Ascending aorta (tissue), 2 donors: ENCODE data around the gene MEGF11. TPM values are rescaled to one million over a fixed set of nuclear protein-coding genes. Genes with fewer than 3 reads are reported as not detected.

ENCODE experiments used
- DNase-seq, 2 donors: peaks; one replicate each; pipeline ENCODE4 v3.0.0-alpha.2; 2019; ENCODE audit warnings: low spot score in 2 of 2
- H3K27ac ChIP-seq, 2 donors: fragments of 200-600 bp; sonication (generic); one replicate each; pipeline ENCODE4 v1.5.1; 2016 to 2017; ENCODE audit warnings: mild to moderate bottlenecking in 1 of 2
- H3K27me3 ChIP-seq: fragments of 200-600 bp; sonication (generic); one replicate; pipeline ENCODE4 v1.5.1; 2017
- H3K36me3 ChIP-seq, 2 donors: fragments of 200-600 bp; sonication (generic); one replicate each; pipeline ENCODE4 v1.5.1; 2016
- H3K4me1 ChIP-seq, 2 donors: fragments of 200-600 bp; sonication (generic); one replicate each; pipeline ENCODE4 v1.5.1; 2016 to 2017; ENCODE audit warnings: mild to moderate bottlenecking in 1 of 2
- H3K4me3 ChIP-seq, 2 donors: fragments of 200-600 bp; sonication (generic); one replicate each; pipeline ENCODE4 v1.5.1; 2016 to 2017; ENCODE audit warnings: mild to moderate bottlenecking in 1 of 2
- H3K9me3 ChIP-seq, 2 donors: fragments of 200-600 bp; sonication (generic); one replicate each; pipeline ENCODE4 v1.5.1; 2016
- intact Hi-C: fragments of 100-400 bp; cut with DNase I; formaldehyde crosslinking; loops from one replicate; pipeline ENCODE4 v1.15.1; 2023
- total RNA-seq: library from RNA; depleted of rRNA; stranded (reverse); fragments of >200 nt; gene quantifications from one replicate; pipeline ENCODE4 v1.1.0, GENCODE V29; 2016
- TF ChIP-seq, protein P1 (sequence below), 3 experiments: fragments of 200-600 bp in 2 of 3; fragments of 450-650 bp in 1 of 3; sonication (generic) in 2 of 3; IDR thresholded peaks; one replicate each; pipeline ENCODE4 v1.5.1; 2016 to 2019; ENCODE audit warnings: antibody characterized with exemption in 3 of 3, mild to moderate bottlenecking in 1 of 3, moderate library complexity in 1 of 3

MEGF11 gene
- total RNA-seq, 1 donor from 2014 or later = not detected

DNA sequence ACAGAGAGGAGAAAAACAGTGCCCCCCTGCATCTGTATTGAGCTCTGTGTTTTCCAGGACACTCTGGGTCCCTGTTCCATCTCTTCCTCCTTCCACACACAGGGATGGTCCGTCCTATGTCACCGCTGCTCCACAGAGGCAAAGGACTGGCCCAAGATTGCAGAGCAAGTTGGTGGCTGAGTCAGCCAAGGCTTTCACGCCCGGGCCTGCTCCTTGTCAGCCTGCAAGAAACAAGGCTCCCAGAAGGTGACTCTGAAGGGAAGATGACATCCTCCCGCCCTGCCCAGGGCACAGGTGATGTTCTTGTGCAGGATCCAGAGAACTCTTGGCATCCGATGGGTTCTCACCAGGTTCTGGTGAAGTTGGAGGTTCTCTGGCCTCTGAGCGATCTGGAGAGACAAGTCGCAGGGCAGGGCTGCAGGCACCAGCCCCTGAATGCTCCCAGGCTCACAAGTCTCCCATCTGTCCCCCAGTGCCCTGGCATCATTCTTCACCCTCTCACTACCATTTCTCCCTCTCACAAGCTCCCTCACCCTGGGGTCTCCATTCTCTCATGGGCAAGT lies 138.6 kb downstream of the MEGF11 start:
- TF ChIP-seq, protein P1, sequence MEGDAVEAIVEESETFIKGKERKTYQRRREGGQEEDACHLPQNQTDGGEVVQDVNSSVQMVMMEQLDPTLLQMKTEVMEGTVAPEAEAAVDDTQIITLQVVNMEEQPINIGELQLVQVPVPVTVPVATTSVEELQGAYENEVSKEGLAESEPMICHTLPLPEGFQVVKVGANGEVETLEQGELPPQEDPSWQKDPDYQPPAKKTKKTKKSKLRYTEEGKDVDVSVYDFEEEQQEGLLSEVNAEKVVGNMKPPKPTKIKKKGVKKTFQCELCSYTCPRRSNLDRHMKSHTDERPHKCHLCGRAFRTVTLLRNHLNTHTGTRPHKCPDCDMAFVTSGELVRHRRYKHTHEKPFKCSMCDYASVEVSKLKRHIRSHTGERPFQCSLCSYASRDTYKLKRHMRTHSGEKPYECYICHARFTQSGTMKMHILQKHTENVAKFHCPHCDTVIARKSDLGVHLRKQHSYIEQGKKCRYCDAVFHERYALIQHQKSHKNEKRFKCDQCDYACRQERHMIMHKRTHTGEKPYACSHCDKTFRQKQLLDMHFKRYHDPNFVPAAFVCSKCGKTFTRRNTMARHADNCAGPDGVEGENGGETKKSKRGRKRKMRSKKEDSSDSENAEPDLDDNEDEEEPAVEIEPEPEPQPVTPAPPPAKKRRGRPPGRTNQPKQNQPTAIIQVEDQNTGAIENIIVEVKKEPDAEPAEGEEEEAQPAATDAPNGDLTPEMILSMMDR (IDR thresholded peaks at IDR 0.05) = no peak
- Histone ChIP-seq H3K9me3 (no peaks in the 10 kb centered on the region), H3K4me1 (no peaks in the 10 kb centered on the region), H3K36me3 (no peaks in the 10 kb centered on the region), H3K27me3 (no peaks in the 10 kb centered on the region), H3K4me3 (no peak overlapping the region), H3K27ac (no peak overlapping the region)
- intact Hi-C loops = no loop called here
- no peak for DNase-seq

- intact Hi-C loops = no loop called here
- DNase-seq = no peak
- H3K27ac ChIP-seq = no peak overlapping the region
- H3K4me3 ChIP-seq = no peak overlapping the region
- no peaks in the 10 kb centered on the region for H3K27me3 ChIP-seq
- no peaks in the 10 kb centered on the region for H3K9me3 ChIP-seq
- TF ChIP-seq, protein P1 (IDR thresholded peaks at IDR 0.05) = no peak
- no peaks in the 10 kb centered on the region for H3K36me3 ChIP-seq
- H3K4me1 ChIP-seq = no peaks in the 10 kb centered on the region
Measured at GRCh38 chr15:66112388-66112787, 141.2 kb downstream of the MEGF11 start.

- DNase-seq = no peak
- H3K9me3 ChIP-seq = no peaks in the 10 kb centered on the region
- H3K27ac ChIP-seq = no peak overlapping the region
- TF ChIP-seq, protein P1 (IDR thresholded peaks at IDR 0.05) = no peak
- H3K27me3 ChIP-seq = no peaks in the 10 kb centered on the region
- intact Hi-C loops = no loop called here
- H3K36me3 ChIP-seq = no peaks in the 10 kb centered on the region
- H3K4me1 ChIP-seq = no peaks in the 10 kb centered on the region
- H3K4me3 ChIP-seq = no peak overlapping the region
Measured at GRCh38 chr15:66111363-66111762, 142.2 kb downstream of the MEGF11 start.

GRCh38 chr15:66110864-66111263 lies 142.7 kb downstream of the MEGF11 start:
- no peak overlapping the region for H3K4me3 ChIP-seq
- intact Hi-C loops = no loop called here
- no peaks in the 10 kb centered on the region for H3K36me3 ChIP-seq
- no peak overlapping the region for H3K27ac ChIP-seq
- no peak for DNase-seq
- H3K4me1 ChIP-seq = no peaks in the 10 kb centered on the region
- H3K9me3 ChIP-seq = no peaks in the 10 kb centered on the region
- H3K27me3 ChIP-seq = no peaks in the 10 kb centered on the region
- TF ChIP-seq, protein P1 (IDR thresholded peaks at IDR 0.05) = no peak

GRCh38 chr15:66109826-66110225 lies 143.7 kb downstream of the MEGF11 start:
- H3K4me1 ChIP-seq = no peaks in the 10 kb centered on the region
- no peaks in the 10 kb centered on the region for H3K27me3 ChIP-seq
- DNase-seq = no peak
- no peaks in the 10 kb centered on the region for H3K36me3 ChIP-seq
- TF ChIP-seq, protein P1 (IDR thresholded peaks at IDR 0.05) = no peak
- H3K9me3 ChIP-seq = no peaks in the 10 kb centered on the region
- no peak overlapping the region for H3K27ac ChIP-seq
- intact Hi-C loops = no loop called here
- no peak overlapping the region for H3K4me3 ChIP-seq
